ENCODE measurements around the gene MYO1D.
"Not testable (repeated sequence)": the region's sequence is repeated elsewhere in the genome, so short reads cannot be mapped to it uniquely, and the experiment has no call there.

Gene MYO1D

GRCh38 chr17:32484041-32484461 is 392.9 kb downstream of the MYO1D start:
- FAIRE-seq (no peak), DNase-seq (ENCODE audit: insufficient read length, low spot score) (no peak)

GRCh38 chr17:32483451-32484019 is 393.4 kb downstream of the MYO1D start:
- no peak for FAIRE-seq

DNA sequence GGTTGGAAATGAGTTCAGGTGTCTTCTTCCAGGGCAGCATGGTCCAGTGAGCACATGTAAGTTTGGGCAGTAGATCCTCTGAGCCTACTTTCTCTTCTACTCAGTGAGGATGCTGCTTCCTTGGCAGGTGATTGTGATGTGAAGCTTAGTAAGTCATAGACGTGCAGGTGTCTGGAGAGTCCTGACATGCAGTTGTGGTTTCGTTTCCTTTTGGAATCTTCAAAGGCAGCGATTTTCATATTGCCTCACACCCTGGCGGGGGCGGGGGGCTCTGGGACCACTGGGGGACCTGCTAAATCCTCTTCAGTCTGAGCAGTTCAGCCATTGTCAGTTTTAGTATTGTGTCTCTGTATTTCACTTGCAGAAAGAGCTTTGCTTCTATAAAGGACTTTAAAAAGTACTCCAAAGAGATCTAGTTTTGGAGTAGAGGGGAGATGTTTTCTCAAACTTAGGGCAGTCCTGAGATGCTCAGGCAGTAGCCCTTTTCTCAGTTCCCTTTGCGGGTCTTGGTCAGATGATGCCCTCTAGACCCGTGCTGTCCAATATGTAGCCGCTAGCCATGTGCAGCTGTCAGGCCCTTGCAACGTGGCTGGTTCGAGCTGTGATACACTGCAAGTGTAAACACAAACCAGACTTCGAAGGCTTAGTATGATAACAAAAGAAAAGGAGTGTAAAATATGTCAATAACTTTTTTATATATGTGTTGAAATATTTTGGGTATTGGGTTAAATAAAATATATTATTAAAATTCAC is 394.2 kb downstream of the MYO1D start:
- DNase-seq (ENCODE audit: insufficient read length, low spot score): no peak
- FAIRE-seq: no peak

More at GRCh38 chr17:32483451-32484019, 393.4 kb downstream of the MYO1D start:
- DNase-seq (ENCODE audit: insufficient read length, low spot score): peak; percentile 70

DNA sequence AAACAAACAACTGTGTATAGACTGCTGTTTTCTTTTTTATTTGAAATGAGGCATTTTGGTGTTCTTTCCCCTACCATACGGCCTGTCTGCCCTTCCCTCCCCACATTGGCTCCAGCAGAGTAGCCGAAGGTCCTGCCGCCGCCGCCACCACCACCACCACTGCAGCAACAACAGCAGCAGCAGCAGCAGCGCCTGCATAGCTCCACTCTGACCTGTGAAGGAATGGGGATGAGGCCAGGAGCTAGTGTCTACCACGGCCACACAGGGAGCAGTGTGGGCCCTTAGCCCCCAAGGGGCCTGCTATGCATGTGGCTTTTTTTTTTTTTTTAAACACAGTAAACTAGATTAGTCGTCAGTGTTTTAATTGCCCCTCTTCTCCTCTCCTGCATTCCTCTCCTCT is 395.7 kb downstream of the MYO1D start:
- no peak for DNase-seq (ENCODE audit: insufficient read length, low spot score)
- FAIRE-seq: no peak

DNA sequence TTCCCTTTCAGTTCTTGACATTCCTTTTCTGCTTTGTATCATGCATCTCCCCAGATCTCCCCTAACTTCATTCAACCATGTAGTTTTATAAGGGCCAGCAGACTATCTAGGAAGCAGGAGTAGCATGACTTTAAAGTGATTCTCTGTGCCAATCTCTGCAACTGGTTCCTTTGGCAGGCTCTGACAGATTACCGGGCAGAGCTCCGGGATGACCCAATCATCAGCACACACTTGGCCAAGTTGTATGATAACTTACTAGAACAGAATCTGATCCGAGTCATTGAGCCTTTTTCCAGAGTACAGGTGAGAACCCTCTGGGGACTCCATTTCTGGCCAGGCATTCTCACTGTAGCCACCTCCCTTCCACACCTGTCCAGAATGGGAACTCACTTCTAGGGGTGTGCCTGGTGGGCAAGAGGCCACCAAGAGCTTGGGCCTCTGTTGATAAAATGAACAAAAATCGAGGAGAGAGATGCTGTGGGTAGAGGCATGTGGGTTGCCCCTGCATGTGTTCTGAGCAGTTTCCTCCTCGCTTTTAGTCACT is 397.8 kb downstream of the MYO1D start:
- FAIRE-seq: no peak
- no peak for DNase-seq (ENCODE audit: insufficient read length, low spot score)

DNA sequence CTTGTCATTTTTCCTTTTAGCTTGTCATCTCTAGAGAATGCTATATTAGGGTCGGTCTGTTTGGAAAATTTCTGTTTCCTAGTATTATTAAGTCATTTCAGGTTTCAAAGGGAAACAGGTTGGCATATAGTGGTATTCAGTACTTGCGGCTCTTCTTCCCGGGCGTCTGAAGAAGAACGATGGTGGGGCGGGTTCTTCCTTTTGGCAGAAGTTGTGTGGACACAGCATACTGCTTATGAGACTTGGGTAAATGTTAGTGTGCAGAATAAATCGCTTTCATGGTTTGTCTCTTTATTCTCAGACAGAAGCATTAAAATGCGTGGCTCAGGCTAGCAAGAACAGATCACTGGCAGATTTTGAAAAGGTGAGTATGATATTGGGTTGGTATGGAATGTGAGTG is 399.7 kb downstream of the MYO1D start:
- no peak for DNase-seq (ENCODE audit: insufficient read length, low spot score)
- no peak for FAIRE-seq

DNA sequence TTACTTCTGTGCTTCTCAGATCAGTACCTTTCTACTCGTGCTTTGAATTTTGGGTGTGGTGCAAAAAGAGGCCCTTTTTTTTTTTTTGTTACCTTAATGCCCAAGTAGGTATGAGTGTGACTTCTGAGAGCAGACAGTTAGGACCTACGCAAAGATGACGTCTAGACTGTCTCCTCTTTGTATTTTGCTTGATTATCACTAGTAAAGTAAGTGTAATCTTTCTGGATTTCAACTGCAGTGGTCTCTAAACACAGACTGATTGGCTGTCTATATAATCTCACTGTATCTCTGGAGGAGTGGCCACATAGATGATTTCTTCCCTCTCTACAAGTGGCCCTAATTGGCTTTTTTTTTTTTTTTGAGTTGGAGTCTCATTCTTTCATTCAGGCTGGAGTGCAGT is 401.7 kb downstream of the MYO1D start:
- no peak for DNase-seq (ENCODE audit: insufficient read length, low spot score)
- no peak for FAIRE-seq

GRCh38 chr17:32471652-32472051 is 405.3 kb downstream of the MYO1D start:
- DNase-seq (ENCODE audit: insufficient read length, low spot score): no peak
- FAIRE-seq: no peak

DNA sequence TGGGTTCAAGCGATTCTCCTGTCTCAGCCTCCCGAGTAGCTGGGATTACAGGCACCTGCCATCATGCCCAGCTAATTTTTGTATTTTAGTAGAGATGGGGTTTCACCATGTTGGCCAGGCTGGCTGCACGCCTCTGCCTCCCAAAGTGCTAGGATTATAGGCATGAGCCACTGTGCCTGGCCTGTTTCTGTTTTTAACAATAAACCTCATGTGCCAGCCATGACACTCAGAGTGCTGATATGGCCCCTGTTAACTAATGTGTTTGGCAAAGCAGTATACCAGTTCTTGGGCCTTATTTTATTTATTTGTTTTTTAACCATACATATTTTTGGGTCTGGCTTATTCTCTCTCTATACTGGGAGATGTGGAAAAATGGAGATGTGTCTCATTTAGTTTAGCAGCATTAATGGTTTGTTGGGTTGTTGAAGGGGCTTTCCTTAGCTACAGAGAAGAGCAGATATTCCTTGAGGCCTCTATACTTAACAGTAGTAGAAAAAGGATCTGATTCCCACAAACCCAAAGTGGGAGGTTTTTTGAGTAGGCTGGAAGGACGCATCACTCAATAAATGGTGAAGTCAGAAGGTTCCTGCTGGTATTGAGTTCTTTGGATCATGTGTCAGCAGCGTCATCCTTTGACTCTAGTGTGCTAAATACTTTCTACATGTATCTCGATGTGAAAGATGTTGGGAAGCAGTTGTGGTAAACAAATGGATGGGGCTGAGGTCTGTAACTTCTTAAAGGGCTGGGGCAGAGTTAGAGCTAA is 406.3 kb downstream of the MYO1D start:
- DNase-seq (ENCODE audit: insufficient read length, low spot score) (no peak), FAIRE-seq (no peak)

DNA sequence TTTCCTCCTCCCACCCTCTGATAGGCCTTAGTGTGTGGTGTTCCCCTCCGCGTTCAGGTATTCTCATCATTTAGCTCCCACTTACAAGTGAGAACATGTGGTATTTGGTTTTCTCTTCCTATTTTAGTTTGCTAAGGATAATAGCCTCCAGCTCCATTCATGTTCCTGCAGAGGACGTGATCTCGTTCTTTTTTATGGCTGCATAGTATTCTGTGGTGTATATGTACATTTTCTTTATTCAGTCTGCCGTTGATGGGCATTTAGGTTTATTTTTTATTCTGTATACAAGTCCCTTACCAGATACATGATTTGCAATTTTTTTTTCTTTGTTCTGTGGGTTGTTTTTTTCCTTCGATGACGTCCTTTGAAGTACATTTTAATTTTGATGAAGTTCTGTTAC is 409.0 kb downstream of the MYO1D start:
- DNase-seq (ENCODE audit: insufficient read length, low spot score): no peak
- FAIRE-seq: no peak

GRCh38 chr17:32464374-32464773 is 412.6 kb downstream of the MYO1D start:
- no peak for FAIRE-seq

DNA sequence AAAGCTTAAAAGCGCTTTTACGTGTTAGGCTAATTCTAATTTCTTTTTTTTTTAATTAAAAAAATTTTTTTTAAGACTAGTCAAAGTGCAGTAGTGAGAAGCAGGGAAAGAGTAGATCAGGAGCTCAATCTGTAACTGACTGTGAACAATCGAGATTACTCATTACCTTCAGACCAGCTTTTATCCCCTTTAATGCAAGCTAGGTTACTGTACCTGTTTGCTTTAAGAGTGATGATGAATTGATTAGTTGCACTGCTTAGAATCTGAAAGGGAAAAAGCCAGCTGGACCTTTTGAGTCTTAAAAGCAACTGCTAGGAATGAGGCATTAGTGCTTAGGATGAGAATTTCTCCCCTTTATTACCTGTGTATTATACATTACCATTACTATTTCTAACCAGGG is 413.6 kb downstream of the MYO1D start:
- DNase-seq (ENCODE audit: insufficient read length, low spot score) (no peak), FAIRE-seq (no peak)

More at GRCh38 chr17:32464374-32464773, 412.6 kb downstream of the MYO1D start:
- no peak for DNase-seq (ENCODE audit: insufficient read length, low spot score)

DNA sequence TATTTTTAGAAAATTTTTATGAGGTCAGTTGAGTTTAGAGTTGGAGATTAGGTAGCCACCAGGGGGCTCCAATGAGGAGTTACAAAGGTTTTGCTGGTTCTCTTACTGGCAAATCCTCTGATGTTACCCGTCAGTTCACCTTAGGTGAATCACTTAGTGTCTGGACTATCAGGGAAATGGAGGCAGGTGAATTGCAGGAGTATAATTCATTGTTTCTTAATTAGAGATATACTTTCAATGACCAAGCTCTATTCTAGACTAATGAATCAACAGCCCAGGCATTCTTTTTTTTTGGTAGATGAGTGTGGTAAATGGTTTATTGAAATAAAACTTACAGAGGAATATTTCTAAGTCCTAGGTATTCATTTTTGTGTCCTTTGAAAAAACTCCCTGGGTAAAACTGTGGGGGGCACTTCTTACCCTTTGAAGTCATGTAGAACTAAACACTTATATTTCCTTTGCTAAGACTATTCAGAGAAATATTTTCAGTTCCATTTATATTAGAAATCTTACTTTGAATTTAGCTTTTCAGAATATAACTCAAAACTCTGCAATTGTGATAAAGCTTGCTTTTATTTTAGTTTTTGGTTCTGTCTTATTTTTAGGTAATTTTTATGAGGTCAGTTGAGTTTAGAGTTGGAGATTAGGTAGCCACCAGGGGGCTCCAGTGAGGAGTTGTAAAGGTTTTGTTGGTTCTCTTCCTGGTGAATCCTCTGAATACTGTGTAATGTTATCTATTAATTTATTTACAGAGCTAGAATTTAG is 414.9 kb downstream of the MYO1D start:
- DNase-seq (ENCODE audit: insufficient read length, low spot score) (peak; percentile 50), FAIRE-seq (no peak)

GRCh38 chr17:32461498-32461852 is 415.4 kb downstream of the MYO1D start:
- no peak for FAIRE-seq
- DNase-seq (ENCODE audit: insufficient read length, low spot score): no peak

- FAIRE-seq (no peak), DNase-seq (ENCODE audit: insufficient read length, low spot score) (no peak)
Observed at GRCh38 chr17:32460054-32460453, 416.9 kb downstream of the MYO1D start.

DNA sequence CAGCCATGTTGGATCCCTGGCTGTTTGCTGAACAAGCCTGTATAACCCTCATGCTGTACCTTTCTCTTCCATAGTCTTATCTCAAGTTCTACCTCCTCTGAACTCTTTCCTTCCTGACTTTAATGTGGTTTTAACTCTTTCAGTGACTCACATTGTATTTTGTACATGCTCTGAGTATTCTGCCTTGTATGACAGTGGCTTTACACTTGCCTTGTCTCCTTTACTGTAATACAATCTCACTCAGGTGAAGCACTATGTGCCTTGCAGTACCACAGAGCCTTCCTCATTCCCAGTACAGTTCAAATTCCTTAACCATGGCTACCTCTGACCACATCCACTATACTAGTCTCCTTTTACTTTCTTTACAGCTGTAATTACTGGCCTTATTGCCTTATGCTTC is 418.6 kb downstream of the MYO1D start:
- no peak for DNase-seq (ENCODE audit: insufficient read length, low spot score)
- peak; percentile 42 for FAIRE-seq

- FAIRE-seq (no peak), DNase-seq (ENCODE audit: insufficient read length, low spot score) (no peak)
Observed at GRCh38 chr17:32453370-32453769, 423.6 kb downstream of the MYO1D start.

- FAIRE-seq: no peak
- no peak for DNase-seq (ENCODE audit: insufficient read length, low spot score)
Observed at GRCh38 chr17:32452281-32452680, 424.6 kb downstream of the MYO1D start.

DNA sequence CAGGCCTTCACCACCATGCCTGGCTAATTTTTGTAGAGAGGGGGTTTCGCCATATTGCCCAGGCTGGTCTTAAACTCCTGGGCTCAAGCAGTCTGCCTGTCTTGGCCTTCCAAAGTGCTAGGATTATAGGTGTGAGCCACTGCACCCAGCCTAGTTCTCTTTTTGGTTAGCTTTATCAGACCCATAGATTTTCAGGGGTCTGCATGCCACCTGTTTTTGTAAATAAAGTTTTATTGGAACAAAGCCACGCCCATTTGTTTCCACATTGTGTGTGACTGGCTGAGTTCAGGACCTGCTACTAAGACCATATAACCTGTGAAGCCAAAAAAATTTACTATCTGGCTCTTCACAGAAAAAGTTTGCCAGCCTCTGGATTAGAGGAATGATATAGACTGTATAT is 425.0 kb downstream of the MYO1D start:
- no peak for FAIRE-seq
- no peak for DNase-seq (ENCODE audit: insufficient read length, low spot score)

GRCh38 chr17:32450379-32450778 is 426.5 kb downstream of the MYO1D start:
- FAIRE-seq; DNase-seq (ENCODE audit: insufficient read length, low spot score): not testable (repeated sequence)

DNA sequence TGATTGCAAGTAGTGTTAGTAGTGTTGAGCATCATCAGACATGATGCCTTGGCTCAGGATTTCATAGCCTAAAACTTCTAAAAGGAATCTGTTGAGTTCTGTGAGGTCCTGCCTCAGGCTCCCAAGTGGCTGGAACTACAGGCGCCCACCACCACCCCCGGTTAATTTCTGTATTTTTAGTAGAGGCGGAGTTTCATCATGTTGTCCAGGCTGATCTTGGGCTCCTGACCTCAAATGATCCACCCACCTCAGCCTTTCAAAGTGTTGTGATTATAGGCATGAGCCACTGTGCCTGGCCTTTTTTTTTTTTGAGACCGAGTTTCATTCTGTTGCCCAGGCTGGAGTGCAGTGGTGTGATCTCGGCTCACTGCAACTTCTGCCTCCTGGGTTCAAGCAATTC is 427.0 kb downstream of the MYO1D start:
- no peak for DNase-seq (ENCODE audit: insufficient read length, low spot score)
- no peak for FAIRE-seq

All from HTR-8/SVneo (cell line).